HCT116 (cell line): ENCODE results near the gene CDC14A.

Experiments
- EZH2 ChIP-seq: fragments of 200-600 bp; sonication (generic); IDR thresholded peaks from 2 replicates; pipeline ENCODE4 v1.6.1; 2017; ENCODE audit warnings: antibody characterized with exemption, mixed run types
- JUND ChIP-seq: IDR thresholded peaks from 2 replicates; pipeline ENCODE4 v1.6.1; 2012
- TF ChIP-seq, protein P1 (sequence below), 3 experiments: fragments of 200-600 bp in 1 of 3; sonication (generic) in 1 of 3; IDR thresholded peaks in 2 of 3; conservative IDR thresholded peaks in 1 of 3; 2 replicates each; pipeline ENCODE4 v1.5.1; 2012 to 2017; ENCODE audit warnings: low read depth in 2 of 3, low read length in 2 of 3, antibody characterized with exemption in 1 of 3, borderline replicate concordance in 1 of 3, control low read depth in 1 of 3, mild to moderate bottlenecking in 1 of 3, mixed read lengths in 1 of 3, mixed run types in 1 of 3, moderate library complexity in 1 of 3; ENCODE audit not compliant: insufficient read depth in 1 of 3

- TF ChIP-seq, protein P1, sequence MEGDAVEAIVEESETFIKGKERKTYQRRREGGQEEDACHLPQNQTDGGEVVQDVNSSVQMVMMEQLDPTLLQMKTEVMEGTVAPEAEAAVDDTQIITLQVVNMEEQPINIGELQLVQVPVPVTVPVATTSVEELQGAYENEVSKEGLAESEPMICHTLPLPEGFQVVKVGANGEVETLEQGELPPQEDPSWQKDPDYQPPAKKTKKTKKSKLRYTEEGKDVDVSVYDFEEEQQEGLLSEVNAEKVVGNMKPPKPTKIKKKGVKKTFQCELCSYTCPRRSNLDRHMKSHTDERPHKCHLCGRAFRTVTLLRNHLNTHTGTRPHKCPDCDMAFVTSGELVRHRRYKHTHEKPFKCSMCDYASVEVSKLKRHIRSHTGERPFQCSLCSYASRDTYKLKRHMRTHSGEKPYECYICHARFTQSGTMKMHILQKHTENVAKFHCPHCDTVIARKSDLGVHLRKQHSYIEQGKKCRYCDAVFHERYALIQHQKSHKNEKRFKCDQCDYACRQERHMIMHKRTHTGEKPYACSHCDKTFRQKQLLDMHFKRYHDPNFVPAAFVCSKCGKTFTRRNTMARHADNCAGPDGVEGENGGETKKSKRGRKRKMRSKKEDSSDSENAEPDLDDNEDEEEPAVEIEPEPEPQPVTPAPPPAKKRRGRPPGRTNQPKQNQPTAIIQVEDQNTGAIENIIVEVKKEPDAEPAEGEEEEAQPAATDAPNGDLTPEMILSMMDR (IDR thresholded peaks at IDR 0.05 in 2 of 3, conservative IDR thresholded peaks at IDR 0.05 in 1 of 3; ENCODE audit: borderline replicate concordance in 1 of 3, insufficient read depth in 1 of 3, low read depth in 2 of 3, low read length in 2 of 3), result no peak
- TF ChIP-seq JUND, result no peak
- no peak for TF ChIP-seq EZH2
These were observed 117.3 kb downstream of the CDC14A start for GRCh38 chr1:100469578-100469977.
